HG03060 (cell line): Measurements from ENCODE around the gene OSBPL5.
"Not testable (repeated sequence)": the region's sequence is repeated elsewhere in the genome, so short reads cannot be mapped to it uniquely, and the experiment has no call there.

Experiments
- ATAC-seq: cut with Tn5 transposase; IDR thresholded peaks from one replicate; pipeline ENCODE4 v1.9.1; 2021; ENCODE audit warnings: low read depth, moderate number of reproducible peaks; ENCODE audit not compliant: unreplicated experiment

The OSBPL5 gene

GRCh38 chr11:3127706-3128355 lies 37.3 kb downstream of the OSBPL5 start:
- ATAC-seq: no peak

- no peak for ATAC-seq
These were observed 38.0 kb downstream of the OSBPL5 start for GRCh38 chr11:3126901-3127691.

- no peak for ATAC-seq
These were observed 38.8 kb downstream of the OSBPL5 start for GRCh38 chr11:3126207-3126865.

- no peak for ATAC-seq
These were observed 40.3 kb downstream of the OSBPL5 start for GRCh38 chr11:3124821-3125220.

- ATAC-seq: no peak
These were observed 41.1 kb downstream of the OSBPL5 start for GRCh38 chr11:3123761-3124733.

GRCh38 chr11:3123305-3123704 lies 41.8 kb downstream of the OSBPL5 start:
- ATAC-seq: no peak

GRCh38 chr11:3122775-3123201 lies 42.3 kb downstream of the OSBPL5 start:
- ATAC-seq: no peak

- no peak for ATAC-seq
These were observed 43.0 kb downstream of the OSBPL5 start for GRCh38 chr11:3121931-3122774.

- no peak for ATAC-seq
These were observed 43.7 kb downstream of the OSBPL5 start for GRCh38 chr11:3121416-3121815.

- ATAC-seq: no peak
These were observed 44.9 kb downstream of the OSBPL5 start for GRCh38 chr11:3120071-3120792.

- ATAC-seq: no peak
These were observed 45.8 kb downstream of the OSBPL5 start for GRCh38 chr11:3119141-3119821.

- no peak for ATAC-seq
These were observed 49.8 kb downstream of the OSBPL5 start for GRCh38 chr11:3115321-3115720.

GRCh38 chr11:3113661-3114060 lies 51.4 kb downstream of the OSBPL5 start:
- not testable (repeated sequence) for ATAC-seq

GRCh38 chr11:3111919-3112690 lies 53.0 kb downstream of the OSBPL5 start:
- ATAC-seq: no peak

- no peak for ATAC-seq
These were observed 53.6 kb downstream of the OSBPL5 start for GRCh38 chr11:3111466-3111865.

GRCh38 chr11:3109921-3110706 lies 55.0 kb downstream of the OSBPL5 start:
- no peak for ATAC-seq

- ATAC-seq: no peak
These were observed 55.7 kb downstream of the OSBPL5 start for GRCh38 chr11:3109434-3109833.
